GM12892 (cell line): ENCODE measurements around the gene BET1.

ENCODE experiments used
- POLR2A ChIP-seq: IDR thresholded peaks from 2 replicates; pipeline ENCODE4 v1.6.1; 2011; ENCODE audit warnings: low read depth, low read length, control low read depth
- POLR2AphosphoS5 ChIP-seq: IDR thresholded peaks from 2 replicates; pipeline ENCODE4 v1.6.1; 2011; ENCODE audit warnings: low read depth, low read length, control low read depth

DNA sequence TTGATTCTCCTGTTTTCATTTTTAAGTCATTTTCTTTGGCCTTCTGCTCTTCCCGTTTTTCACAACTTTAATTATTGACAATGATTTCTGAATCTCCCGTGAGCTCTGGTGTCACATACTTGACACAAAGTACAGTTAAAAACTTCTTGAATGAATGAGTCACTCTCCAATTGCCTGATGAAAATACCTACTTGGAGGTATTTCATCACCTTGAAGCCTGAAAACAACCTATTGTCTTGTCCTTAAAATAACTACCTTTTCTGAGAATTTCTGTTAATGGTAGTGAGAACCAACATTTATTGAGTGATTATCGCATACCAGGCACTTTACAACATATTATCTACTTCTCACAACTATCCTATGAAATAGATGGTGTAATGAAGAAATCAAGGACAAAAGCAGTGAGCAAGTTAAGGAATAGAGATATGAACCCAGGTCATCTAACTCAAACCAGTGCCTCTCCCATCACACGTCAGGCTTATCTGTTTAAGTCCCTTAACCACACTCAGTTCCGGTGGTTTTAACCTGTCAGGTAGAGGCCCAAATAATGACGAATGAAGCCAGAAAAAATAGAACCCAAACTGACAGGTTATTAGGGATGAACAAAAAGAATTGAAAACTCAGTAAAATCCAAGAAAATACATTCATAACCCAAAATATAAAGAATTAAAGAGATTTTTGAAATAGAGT, 11.6 kb downstream of the BET1 start:
- TF ChIP-seq POLR2A = no peak
- TF ChIP-seq POLR2AphosphoS5 = no peak
